Right atrium auricular region (tissue), 2 donors: ENCODE results near the gene FOXP4. TPM values are rescaled to one million over a fixed set of nuclear protein-coding genes. Genes with fewer than 3 reads are reported as not detected.

Experiments used
- DNase-seq: peaks from one replicate; pipeline ENCODE4 v3.0.0-alpha.2; 2019; ENCODE audit warnings: low spot score
- H3K27ac ChIP-seq, 2 donors: fragments of 200-600 bp; sonication (generic); 1 replicate in 1 of 2; 2 replicates in 1 of 2; pipeline ENCODE4 v1.5.1; 2016 to 2019
- H3K27me3 ChIP-seq, 2 donors: fragments of 200-600 bp; sonication (generic); one replicate each; pipeline versions ENCODE4 v1.5.1 to v1.6.0; 2017 to 2019
- H3K36me3 ChIP-seq: fragments of 200-600 bp; sonication (generic); one replicate; pipeline ENCODE4 v1.5.1; 2016
- H3K4me1 ChIP-seq, 2 donors: fragments of 200-600 bp; sonication (generic); one replicate each; pipeline versions ENCODE4 v1.5.1 to v1.6.0; 2017 to 2019
- H3K4me3 ChIP-seq, 2 donors: fragments of 200-600 bp; sonication (generic); 1 replicate in 1 of 2; 2 replicates in 1 of 2; pipeline ENCODE4 v1.5.1; 2017 to 2019; ENCODE audit warnings: mild to moderate bottlenecking in 1 of 2, moderate library complexity in 1 of 2
- H3K9me3 ChIP-seq, 2 donors: fragments of 200-600 bp; sonication (generic); one replicate each; pipeline ENCODE4 v1.5.1; 2019
- CTCF ChIP-seq, 2 donors: fragments of 200-600 bp; sonication (generic); IDR thresholded peaks; one replicate each; pipeline ENCODE4 v1.5.1; 2019; ENCODE audit warnings: antibody characterized with exemption in 2 of 2
- total RNA-seq, 2 donors: library from RNA; depleted of rRNA; stranded (reverse); fragments of >200 nt; gene quantifications; one replicate each; pipeline ENCODE4 v1.1.0, GENCODE V29; 2016

Gene FOXP4
- total RNA-seq, 2 donors from 2014 or later, result 9.3 to 20.2 TPM

- H3K9me3 ChIP-seq, result no peaks in the 10 kb centered on the region
- no peak for TF ChIP-seq CTCF (IDR thresholded peaks at IDR 0.05)
- no peak overlapping the region for H3K4me3 ChIP-seq
- peaks cover 34% of the 10 kb centered on the region for H3K36me3 ChIP-seq
- H3K4me1 ChIP-seq, result no peaks in the 10 kb centered on the region
- no peak for DNase-seq
- H3K27ac ChIP-seq, result no peak overlapping the region
- H3K27me3 ChIP-seq, result no peaks in the 10 kb centered on the region
These were observed 51.2 kb downstream of the FOXP4 start for GRCh38 chr6:41597246-41598000.

- Histone ChIP-seq H3K9me3 (no peaks in the 10 kb centered on the region), H3K36me3 (peaks cover 34% of the 10 kb centered on the region), H3K4me1 (peaks cover 0 to 8% of the 10 kb centered on the region in 2 donors), H3K27ac (no peak overlapping the region), H3K27me3 (no peaks in the 10 kb centered on the region), H3K4me3 (no peak overlapping the region)
- TF ChIP-seq CTCF (IDR thresholded peaks at IDR 0.05), result no peak
- no peak for DNase-seq
These were observed 52.5 kb downstream of the FOXP4 start for GRCh38 chr6:41598670-41599014.

GRCh38 chr6:41599015-41599851, 53.1 kb downstream of the FOXP4 start:
- no peak for DNase-seq
- no peak for TF ChIP-seq CTCF (IDR thresholded peaks at IDR 0.05)
- H3K9me3 ChIP-seq, result no peaks in the 10 kb centered on the region
- peaks cover 0 to 8% of the 10 kb centered on the region in 2 donors for H3K4me1 ChIP-seq
- H3K27me3 ChIP-seq, result no peaks in the 10 kb centered on the region
- H3K36me3 ChIP-seq, result peaks cover 34% of the 10 kb centered on the region
- H3K27ac ChIP-seq, result no peak overlapping the region
- no peak overlapping the region for H3K4me3 ChIP-seq

- H3K27ac ChIP-seq, result no peak overlapping the region
- no peak for DNase-seq
- no peaks in the 10 kb centered on the region for H3K9me3 ChIP-seq
- peaks cover 0 to 8% of the 10 kb centered on the region in 2 donors for H3K4me1 ChIP-seq
- H3K27me3 ChIP-seq, result no peaks in the 10 kb centered on the region
- peaks cover 33% of the 10 kb centered on the region for H3K36me3 ChIP-seq
- H3K4me3 ChIP-seq, result no peak overlapping the region
- no peak for TF ChIP-seq CTCF (IDR thresholded peaks at IDR 0.05)
These were observed 53.8 kb downstream of the FOXP4 start for GRCh38 chr6:41599852-41600445.

DNA sequence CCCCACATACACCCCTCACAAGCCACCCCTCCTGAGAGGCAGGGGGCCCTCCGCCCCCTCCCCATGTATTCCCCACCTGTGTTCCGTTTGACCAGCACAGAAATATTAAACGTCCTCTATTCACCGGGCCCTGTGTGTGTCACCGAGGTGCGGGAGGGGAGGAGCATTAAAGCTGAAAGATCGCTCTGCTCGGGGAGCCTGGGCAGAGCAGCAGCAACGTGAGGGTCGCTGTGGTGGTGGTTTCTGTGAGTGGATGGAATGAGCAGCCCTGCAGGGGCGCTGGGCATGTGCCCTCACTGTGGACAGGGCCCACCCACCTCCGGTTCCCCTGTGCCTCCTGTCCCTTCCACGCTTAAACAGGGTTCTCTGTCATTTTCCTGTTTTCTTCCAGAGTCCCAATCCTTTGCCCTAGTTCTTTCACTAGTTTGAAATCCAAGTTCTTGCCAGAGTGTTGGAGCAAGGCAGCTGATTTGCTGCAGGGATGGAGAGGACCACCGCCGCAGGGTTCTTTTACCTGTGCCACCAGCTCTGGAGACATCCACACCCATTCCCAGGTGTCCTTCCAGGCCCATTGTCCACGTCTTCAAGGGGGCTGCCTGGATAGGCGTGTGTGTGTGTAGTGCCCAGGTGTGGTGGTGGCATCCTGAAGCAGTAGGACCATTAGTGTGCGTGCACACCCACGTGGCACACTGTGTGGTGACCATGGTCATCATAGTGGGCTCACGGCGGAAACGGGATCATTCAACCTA, 54.5 kb downstream of the FOXP4 start:
- DNase-seq, result no peak
- Histone ChIP-seq H3K4me1 (peaks cover 0 to 8% of the 10 kb centered on the region in 2 donors), H3K27ac (no peak overlapping the region), H3K4me3 (no peak overlapping the region), H3K27me3 (no peaks in the 10 kb centered on the region), H3K9me3 (no peaks in the 10 kb centered on the region), H3K36me3 (peaks cover 29% of the 10 kb centered on the region)
- TF ChIP-seq CTCF (IDR thresholded peaks at IDR 0.05), result no peak
